ENCODE measurements around the gene PYGL.
"Not testable (repeated sequence)": the region's sequence is repeated elsewhere in the genome, so short reads cannot be mapped to it uniquely, and the experiment has no call there.

The PYGL gene

GRCh38 chr14:50955373-50956043, 11.2 kb upstream of the PYGL start:
- DNase-seq (ENCODE audit: low read depth in 2 of 2): no peak

DNA sequence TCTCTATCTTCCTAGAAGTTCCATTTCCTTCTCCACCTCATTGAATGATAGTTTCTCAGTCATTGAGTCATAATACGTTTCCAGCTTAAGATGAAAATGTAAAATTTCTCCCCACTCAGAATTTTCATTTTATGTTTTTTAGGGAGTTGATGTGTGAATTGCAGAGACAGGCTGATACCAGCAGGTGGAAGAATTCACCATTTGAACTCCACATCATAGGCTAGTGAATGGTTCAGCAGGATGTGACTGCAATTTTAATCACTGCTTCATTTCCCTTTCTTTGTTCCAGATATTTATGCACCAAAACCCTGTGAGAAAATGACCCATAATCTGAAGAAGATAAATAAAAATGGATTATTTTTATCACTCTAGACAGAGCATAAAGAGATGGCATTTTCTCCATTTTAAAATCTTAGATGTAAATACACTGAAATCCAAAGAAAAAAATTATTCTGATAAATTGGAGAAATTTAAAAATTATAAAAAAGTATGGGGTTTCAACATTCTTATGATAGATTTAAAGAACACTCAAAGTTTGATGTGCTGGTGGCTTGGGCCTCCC, 10.6 kb upstream of the PYGL start:
- no peak for DNase-seq (ENCODE audit: low read depth in 2 of 2)

- no peak for DNase-seq (ENCODE audit: low read depth in 2 of 2)
These were observed 9.2 kb upstream of the PYGL start for GRCh38 chr14:50953502-50953901.

GRCh38 chr14:50951032-50951431, 6.7 kb upstream of the PYGL start:
- no peak for DNase-seq (ENCODE audit: low read depth in 2 of 2)

DNA sequence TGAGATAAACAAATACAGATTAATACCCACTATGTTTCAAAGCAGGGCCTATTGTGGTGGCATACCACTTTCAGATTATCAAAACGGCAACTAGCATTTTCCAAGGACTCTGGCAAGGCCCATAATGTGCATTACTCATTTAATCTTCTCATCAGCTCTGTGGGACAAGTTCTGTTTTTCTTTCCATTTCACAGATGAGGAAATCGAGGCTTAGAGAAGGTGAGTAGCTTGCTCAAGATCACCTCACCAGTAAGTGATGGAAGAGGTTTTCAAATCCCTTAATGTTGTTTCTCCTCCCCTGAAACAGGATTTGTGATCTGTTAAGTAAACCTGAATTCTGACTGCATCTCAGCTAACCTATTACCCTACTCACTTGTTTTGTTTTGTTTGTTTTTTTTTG, 3.9 kb upstream of the PYGL start:
- DNase-seq (ENCODE audit: low read depth in 2 of 2): no peak

GRCh38 chr14:50947446-50947845, 3.2 kb upstream of the PYGL start:
- DNase-seq (ENCODE audit: low read depth in 2 of 2): no peak

GRCh38 chr14:50946234-50946935, 2.1 kb upstream of the PYGL start:
- DNase-seq (ENCODE audit: low read depth in 2 of 2): no peak

- DNase-seq (ENCODE audit: low read depth in 2 of 2): no peak
These were observed 547 bp upstream of the PYGL start for GRCh38 chr14:50944647-50945413.

GRCh38 chr14:50943261-50943942, 881 bp downstream of the PYGL start:
- DNase-seq (ENCODE audit: low read depth in 2 of 2): no peak

DNA sequence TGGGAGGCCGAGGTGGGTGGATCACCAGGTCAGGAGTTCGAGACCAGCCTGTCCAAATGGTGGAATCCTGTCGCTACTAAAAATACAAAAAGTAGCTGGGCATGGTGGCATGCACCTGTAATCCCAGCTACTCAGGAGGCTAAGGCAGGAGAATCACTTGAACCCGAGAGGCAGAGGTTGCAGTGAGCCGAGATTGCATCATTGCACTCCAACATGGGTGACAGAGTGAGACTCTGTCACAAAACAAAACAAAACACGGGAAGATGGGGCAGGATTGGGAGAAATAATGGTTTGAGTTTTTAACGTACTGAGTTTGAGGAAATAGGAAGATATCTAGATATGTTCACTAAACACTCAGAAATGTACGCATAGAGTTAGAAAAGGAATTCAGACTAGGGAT, 2.6 kb downstream of the PYGL start:
- not testable (repeated sequence) for DNase-seq (ENCODE audit: low read depth in 2 of 2)

DNA sequence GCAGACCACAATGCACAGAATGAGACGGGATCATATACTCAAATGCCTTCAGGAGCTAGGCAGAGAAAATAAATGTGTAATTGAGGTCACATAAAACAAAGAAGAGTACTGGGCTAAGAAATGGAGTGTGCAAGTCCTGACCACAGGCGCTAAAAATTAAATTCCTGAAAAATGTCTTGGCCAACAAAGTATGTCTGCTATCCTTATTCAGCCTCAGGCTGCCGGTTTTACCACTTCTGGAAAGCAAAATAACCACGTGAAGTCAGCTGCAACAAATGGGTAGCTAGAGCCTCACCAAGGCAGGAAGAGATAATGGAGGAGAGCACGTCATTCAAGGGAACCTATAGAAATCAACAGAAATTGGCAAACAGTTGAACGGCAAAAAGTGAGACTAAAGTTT, 3.1 kb downstream of the PYGL start:
- DNase-seq (ENCODE audit: low read depth in 2 of 2): no peak

DNA sequence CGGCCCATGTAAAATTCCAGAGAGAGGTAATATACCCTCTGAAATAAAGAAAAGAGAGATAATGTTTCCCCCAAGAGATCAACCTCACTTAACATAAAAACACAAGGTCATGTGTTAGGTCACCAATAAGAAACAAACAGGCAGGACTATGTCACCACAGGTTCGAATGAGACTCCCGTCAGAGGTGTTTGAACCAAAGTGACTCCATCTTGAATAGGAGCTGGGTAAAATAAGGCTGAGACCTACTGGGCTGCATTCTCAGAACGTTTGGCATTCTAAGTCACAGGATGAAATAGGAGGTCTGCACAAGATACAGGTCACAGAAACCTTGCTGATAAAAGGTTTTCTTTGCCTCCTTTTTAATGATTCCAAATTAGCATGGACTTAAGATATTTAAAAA, 6.5 kb downstream of the PYGL start:
- DNase-seq (ENCODE audit: low read depth in 2 of 2): no peak

DNA sequence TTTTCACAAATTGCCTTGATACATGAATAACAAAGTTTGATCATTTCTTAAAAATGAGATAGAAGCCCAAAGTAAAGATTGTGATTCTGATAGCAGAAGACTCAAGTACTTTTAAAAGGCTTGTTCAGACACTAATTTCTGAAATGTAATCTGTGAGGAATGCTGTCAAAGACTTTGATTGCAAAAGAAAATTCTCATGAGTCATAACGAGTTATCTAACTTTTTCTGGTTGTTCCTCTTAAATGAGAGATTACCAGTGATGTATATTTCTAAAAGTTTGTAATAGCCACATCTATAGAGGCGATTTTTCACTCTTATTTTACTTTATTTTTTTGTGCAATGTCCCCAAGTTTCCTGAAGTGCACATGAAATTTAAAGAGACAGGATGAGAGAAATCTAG, 7.0 kb downstream of the PYGL start:
- no peak for DNase-seq (ENCODE audit: low read depth in 2 of 2)

DNA sequence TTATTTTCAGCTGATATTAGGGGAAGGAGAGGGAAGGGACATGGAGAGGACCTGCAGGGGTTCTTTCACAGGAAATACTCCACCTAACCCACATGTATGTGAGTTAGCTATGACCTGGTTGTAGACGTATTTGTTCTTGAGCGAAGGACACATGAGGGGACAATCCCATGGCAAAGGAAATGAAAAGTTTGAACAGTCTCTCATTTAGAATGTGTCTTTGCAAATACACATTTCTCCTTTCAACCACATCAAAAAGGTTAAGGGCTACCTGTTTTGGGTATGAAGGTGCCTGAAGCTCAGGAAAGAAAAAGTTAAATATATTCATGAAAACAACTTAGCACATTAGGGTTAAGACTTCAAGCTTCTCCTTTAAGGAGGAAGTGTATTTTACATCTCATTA, 7.4 kb downstream of the PYGL start:
- DNase-seq (ENCODE audit: low read depth in 2 of 2): no peak

DNA sequence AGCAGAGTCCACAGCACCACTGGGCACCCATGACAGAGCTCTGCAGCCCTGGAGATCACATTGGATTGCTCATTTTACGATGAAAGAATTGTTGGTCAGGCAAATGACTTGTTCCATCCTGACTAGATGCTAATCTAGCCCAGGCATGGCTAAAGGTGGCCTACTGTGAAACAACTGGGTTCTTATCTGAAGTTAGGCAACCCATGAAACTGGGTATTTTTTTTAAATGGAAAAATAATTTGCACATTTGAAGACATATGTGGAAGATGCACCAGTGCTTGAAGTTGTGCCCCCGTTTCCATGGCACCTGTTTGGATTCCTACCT, 8.3 kb downstream of the PYGL start:
- no peak for DNase-seq (ENCODE audit: low read depth in 2 of 2)

GRCh38 chr14:50935126-50936015, 8.9 kb downstream of the PYGL start:
- DNase-seq (ENCODE audit: low read depth in 2 of 2): no peak

DNA sequence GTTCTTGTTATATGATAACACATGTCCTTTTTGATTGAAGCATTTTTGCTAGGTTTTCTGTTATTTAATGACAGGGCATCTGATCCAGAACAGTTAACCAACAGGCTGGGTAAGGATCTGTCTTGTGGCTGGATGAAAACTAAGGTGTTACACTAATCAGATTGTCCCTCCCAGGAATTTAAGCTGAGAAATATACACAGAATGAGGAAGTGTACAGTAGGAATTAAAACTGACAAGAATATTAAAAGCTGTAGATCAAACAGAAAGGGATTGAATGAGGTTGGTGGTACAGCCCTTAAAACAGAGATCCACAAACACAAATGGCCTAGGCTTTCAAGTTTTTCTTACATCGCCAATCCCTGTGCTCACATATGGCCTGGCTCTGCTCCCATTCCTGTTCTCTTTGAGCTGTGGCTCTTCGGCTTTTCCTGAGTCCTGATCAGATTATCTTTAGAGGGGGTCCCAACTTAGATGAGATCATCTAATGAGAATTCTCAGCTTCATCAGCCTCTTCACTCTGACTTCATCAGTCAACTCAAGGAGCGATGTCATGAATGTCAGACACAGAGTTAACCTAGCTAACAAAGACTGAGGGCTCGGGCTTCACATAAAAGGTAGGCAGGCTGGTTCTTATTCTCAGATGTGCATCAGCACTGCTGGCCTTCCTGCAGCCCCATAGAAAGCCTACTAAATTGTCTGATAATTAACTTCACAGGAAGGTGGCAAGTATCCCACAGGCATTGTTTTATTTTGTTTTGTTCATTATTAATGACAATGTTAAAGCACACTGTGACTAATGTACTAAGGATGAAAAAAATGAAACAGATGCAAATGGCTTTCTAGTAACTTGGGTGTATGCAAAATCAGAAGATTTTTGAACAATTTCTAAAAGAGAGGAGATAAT, 11.4 kb downstream of the PYGL start:
- DNase-seq (ENCODE audit: low read depth in 2 of 2): no peak

- DNase-seq (ENCODE audit: low read depth in 2 of 2): no peak
These were observed 12.1 kb downstream of the PYGL start for GRCh38 chr14:50932156-50932555.

DNA sequence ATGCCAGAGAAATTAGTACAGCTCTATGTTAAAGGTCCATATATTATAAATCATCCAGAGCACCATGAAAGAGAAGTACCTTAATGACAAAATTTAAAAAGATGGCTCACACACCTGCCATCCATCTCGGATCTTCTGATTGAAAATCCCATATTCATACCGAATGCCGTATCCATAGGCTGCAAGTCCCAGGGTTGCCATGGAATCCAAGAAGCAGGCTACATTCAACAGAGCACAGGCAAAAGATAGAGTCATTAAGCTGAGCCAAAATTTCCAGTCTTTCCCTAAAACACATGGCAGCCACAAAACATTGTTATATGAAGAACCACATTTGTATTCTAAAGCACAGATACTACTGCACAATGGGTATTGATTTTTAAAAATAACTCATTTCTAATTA, 12.7 kb downstream of the PYGL start:
- DNase-seq (ENCODE audit: low read depth in 2 of 2): no peak

DNA sequence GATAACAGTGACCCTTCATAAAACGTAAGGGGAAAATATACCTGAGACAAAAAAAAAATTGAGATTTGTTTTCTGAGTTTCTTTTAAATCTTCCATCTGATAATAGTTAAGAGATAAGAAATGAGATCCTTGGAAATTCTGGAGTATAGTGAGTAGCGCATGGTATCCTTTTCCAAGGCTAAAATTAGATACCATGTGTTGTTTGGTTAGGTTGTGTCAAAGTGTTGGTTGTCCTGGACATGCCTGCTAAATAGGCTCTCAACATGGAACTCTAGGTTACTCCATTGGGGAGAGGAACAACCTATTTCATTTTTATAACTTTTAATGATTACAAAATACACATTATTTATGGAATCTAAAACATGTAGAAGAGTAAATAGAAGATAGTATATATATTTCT, 14.8 kb downstream of the PYGL start:
- no peak for DNase-seq (ENCODE audit: low read depth in 2 of 2)
